Neuron (in vitro differentiated cells): ENCODE measurements around the gene FCF1.
"Not testable (repeated sequence)": the region's sequence is repeated elsewhere in the genome, so short reads cannot be mapped to it uniquely, and the experiment has no call there.

Experiments used
- H2AFZ ChIP-seq: one replicate; pipeline ENCODE4 v1.6.1; 2013; ENCODE audit warnings: low read depth, mild to moderate bottlenecking, inconsistent platforms, low read length, moderate library complexity
- H3K27me3 ChIP-seq: one replicate; pipeline ENCODE4 v1.6.1; 2013; ENCODE audit warnings: low read length; ENCODE audit not compliant: insufficient read depth
- H3K36me3 ChIP-seq: one replicate; pipeline ENCODE4 v1.6.1; 2013; ENCODE audit warnings: low read length; ENCODE audit not compliant: insufficient read depth
- H3K4me1 ChIP-seq: one replicate; pipeline ENCODE4 v1.6.1; 2013; ENCODE audit warnings: low read length; ENCODE audit not compliant: insufficient read depth
- H3K4me3 ChIP-seq: 2 replicates; pipeline ENCODE4 v1.5.1; 2013; ENCODE audit warnings: mild to moderate bottlenecking, low read length, moderate library complexity
- H3K9me3 ChIP-seq: one replicate; pipeline ENCODE4 v1.6.1; 2013; ENCODE audit warnings: low read length

Gene FCF1

GRCh38 chr14:74754899-74755298, 42.0 kb downstream of the FCF1 start:
- Histone ChIP-seq H3K4me1 (no peaks in the 10 kb centered on the region), H2AFZ (no peak overlapping the region), H3K36me3 (no peaks in the 10 kb centered on the region), H3K9me3 (peaks cover 4% of the 10 kb centered on the region), H3K27me3 (no peaks in the 10 kb centered on the region), H3K4me3 (no peak overlapping the region)

DNA sequence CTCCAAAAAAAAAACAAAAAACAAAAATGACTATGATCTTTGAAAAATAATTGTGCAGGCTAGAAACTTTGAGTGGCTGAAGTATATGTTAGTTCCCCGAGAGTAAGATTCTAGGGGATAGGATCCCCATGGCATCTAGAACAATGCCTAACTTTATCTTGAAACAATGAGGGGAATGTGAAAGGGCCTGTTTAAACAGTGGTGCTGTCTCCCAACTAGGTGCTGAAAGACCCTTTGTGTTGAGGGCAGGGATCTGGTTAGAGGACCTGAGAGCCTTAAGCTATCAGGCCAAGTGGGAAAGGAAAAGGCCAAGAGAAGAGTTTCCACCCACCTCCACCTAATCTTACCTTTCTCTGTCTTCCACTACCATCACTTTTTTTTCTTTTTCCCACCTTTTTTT, 43.4 kb downstream of the FCF1 start:
- Histone ChIP-seq H3K9me3 (peaks cover 4% of the 10 kb centered on the region), H3K36me3 (no peaks in the 10 kb centered on the region), H3K4me1 (no peaks in the 10 kb centered on the region), H2AFZ (no peak overlapping the region), H3K4me3 (no peak overlapping the region), H3K27me3 (no peaks in the 10 kb centered on the region)

- not testable (repeated sequence) for H3K4me3 ChIP-seq, H3K4me1 ChIP-seq, H3K27me3 ChIP-seq, H3K9me3 ChIP-seq, H2AFZ ChIP-seq, H3K36me3 ChIP-seq
These were observed 45.6 kb downstream of the FCF1 start for GRCh38 chr14:74758505-74758904.

DNA sequence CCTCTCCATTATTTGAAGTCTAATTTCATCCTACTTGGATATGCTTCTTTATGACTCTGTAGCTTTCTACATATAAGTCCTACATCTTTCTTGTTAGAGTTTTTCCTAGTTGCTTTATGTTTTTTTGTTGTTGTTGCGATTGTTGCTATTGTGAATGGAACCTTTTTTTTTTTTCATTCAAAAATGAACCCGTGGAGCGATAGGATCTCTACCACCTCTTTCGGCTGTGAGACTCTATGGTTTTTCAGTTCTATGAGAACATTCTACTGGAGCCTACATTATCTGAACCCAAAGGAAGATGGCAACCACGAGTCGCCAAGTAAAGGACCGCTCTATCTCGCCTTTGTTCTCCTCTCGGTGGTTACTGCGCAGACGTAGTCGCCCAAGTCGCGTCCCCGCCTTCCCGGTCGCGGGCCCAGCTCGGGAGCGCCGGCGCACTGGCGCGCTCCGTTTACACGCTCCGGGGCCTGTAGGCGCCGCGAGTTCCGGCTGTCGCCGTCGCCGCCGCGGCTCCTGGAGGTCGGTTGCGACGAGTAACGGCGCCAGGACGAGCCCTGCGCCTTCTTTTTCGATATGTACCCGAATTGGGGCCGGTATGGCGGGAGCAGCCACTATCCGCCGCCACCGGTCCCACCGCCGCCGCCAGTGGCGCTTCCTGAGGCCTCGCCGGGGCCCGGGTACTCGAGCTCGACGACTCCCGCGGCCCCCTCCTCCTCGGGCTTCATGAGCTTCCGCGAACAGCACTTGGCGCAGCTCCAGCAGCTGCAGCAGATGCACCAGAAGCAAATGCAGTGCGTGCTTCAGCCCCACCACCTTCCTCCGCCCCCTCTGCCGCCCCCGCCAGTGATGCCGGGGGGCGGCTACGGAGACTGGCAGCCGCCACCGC, 50.2 kb downstream of the FCF1 start, which contains the start of gene YLPM1:
Gene YLPM1 (plus strand): TSS at position 400 of the 886 bp plus-strand sequence. CDS start 174 bp downstream, at position 574.
- peak within 1 kb of the TSS; percentile 74 for H3K4me3 ChIP-seq
- peaks cover 42% of the 10 kb centered on the region for H3K4me1 ChIP-seq
- peak within 1 kb of the TSS; percentile 100 for H2AFZ ChIP-seq
- H3K36me3 ChIP-seq = no peaks in the 10 kb centered on the region
- no peaks in the 10 kb centered on the region for H3K9me3 ChIP-seq
- no peaks in the 10 kb centered on the region for H3K27me3 ChIP-seq

GRCh38 chr14:74763803-74764531, 51.0 kb downstream of the FCF1 start:
- peak overlapping the region; percentile 74 for H3K4me3 ChIP-seq
- H2AFZ ChIP-seq = peak overlapping the region; percentile 52
- peaks cover 42% of the 10 kb centered on the region for H3K4me1 ChIP-seq
- H3K9me3 ChIP-seq = no peaks in the 10 kb centered on the region
- H3K36me3 ChIP-seq = no peaks in the 10 kb centered on the region
- no peaks in the 10 kb centered on the region for H3K27me3 ChIP-seq

DNA sequence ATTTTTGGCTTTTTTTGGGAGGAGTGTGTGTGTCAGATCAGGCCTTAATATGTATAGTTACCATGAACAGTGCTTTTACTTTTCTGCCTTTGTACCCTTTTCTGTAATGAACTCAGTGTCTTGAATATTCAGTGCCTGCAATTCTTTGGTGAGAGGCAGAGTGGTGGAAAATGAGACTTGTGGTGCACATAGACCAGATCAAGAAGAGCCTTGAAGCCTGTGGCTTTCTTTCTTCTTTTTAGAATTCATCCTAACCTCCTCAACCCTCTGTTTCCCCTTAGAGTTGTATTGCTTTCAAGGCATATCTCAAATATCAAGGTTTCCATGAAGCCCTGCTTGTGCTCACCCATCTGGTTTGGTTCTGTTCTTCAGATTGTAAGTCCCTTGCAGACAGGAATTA, 52.8 kb downstream of the FCF1 start:
- Histone ChIP-seq H3K4me3 (peak overlapping the region; percentile 74), H3K36me3 (no peaks in the 10 kb centered on the region), H3K9me3 (no peaks in the 10 kb centered on the region)

GRCh38 chr14:74771399-74771798, 58.5 kb downstream of the FCF1 start:
- Histone ChIP-seq H2AFZ (no peak overlapping the region), H3K27me3 (no peaks in the 10 kb centered on the region), H3K36me3 (peaks cover 6% of the 10 kb centered on the region), H3K4me3 (no peak overlapping the region), H3K9me3 (no peaks in the 10 kb centered on the region), H3K4me1 (peaks cover 9% of the 10 kb centered on the region)

More for the DNA sequence above, 52.8 kb downstream of the FCF1 start:
- H3K4me1 ChIP-seq = peaks cover 42% of the 10 kb centered on the region
- H3K27me3 ChIP-seq = no peaks in the 10 kb centered on the region
- no peak overlapping the region for H2AFZ ChIP-seq

DNA sequence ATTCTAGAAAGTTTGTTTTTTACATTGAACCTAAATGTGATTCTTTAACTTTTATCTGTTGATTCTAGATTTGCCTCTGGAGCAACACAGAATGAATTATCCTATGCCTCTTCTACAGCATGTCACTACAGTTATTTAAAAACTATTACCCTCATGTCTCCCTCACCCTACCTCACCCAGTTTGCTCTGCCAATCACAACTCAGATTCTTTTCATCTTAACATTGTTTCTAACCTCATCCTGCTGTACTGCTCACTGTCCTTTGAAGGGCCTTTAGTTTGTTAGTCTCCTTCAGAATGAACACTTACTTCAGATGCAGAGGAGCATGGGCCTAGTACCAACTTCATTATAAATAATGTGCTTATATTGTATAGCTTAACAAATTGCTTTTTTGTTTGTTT, 71.7 kb downstream of the FCF1 start:
- Histone ChIP-seq H3K4me1 (no peaks in the 10 kb centered on the region), H2AFZ (no peak overlapping the region), H3K27me3 (no peaks in the 10 kb centered on the region), H3K9me3 (peaks cover 9% of the 10 kb centered on the region), H3K4me3 (no peak overlapping the region), H3K36me3 (peaks cover 86% of the 10 kb centered on the region)

DNA sequence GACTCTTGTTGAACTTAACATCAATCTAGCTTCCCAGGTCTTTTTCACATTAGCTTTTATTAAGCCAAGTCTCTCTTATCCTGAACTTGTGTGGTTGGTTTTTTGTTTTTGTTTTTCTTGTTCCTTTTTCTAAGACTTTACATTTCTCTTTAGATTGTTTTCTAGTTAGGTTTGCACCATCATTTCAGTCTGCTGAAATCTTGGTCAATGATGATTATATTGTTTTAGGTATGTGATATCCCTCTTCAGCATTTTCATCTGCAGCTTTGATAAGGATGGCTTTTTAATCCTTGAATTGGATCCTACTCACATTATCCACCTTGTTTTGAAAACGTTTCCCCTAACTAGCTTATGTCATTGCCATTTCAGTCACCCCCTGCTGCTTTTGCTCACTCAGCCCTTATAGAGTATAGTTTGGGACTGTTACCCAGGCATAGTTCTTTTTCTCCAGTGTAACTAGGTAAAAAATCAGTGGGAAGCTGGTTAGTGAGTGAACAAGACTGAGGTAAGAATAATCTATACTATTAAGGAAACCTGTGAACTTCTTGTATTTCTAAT, 72.2 kb downstream of the FCF1 start:
- Histone ChIP-seq H3K9me3 (peaks cover 9% of the 10 kb centered on the region), H2AFZ (no peak overlapping the region), H3K4me1 (no peaks in the 10 kb centered on the region), H3K4me3 (no peak overlapping the region), H3K36me3 (peaks cover 85% of the 10 kb centered on the region), H3K27me3 (no peaks in the 10 kb centered on the region)

- no peaks in the 10 kb centered on the region for H3K4me1 ChIP-seq
- H2AFZ ChIP-seq = no peak overlapping the region
- H3K36me3 ChIP-seq = peaks cover 72% of the 10 kb centered on the region
- peaks cover 11% of the 10 kb centered on the region for H3K9me3 ChIP-seq
- H3K27me3 ChIP-seq = no peaks in the 10 kb centered on the region
- H3K4me3 ChIP-seq = no peak overlapping the region
These were observed 73.9 kb downstream of the FCF1 start for GRCh38 chr14:74786796-74787315.
